ENCODE measurements around the gene EP300.

GRCh38 chr22:41096841-41097240, 4.4 kb downstream of the EP300 start:
- TF ChIP-seq, protein P1, sequence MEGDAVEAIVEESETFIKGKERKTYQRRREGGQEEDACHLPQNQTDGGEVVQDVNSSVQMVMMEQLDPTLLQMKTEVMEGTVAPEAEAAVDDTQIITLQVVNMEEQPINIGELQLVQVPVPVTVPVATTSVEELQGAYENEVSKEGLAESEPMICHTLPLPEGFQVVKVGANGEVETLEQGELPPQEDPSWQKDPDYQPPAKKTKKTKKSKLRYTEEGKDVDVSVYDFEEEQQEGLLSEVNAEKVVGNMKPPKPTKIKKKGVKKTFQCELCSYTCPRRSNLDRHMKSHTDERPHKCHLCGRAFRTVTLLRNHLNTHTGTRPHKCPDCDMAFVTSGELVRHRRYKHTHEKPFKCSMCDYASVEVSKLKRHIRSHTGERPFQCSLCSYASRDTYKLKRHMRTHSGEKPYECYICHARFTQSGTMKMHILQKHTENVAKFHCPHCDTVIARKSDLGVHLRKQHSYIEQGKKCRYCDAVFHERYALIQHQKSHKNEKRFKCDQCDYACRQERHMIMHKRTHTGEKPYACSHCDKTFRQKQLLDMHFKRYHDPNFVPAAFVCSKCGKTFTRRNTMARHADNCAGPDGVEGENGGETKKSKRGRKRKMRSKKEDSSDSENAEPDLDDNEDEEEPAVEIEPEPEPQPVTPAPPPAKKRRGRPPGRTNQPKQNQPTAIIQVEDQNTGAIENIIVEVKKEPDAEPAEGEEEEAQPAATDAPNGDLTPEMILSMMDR (IDR thresholded peaks at IDR 0.05), result no peak
- no peak for TF ChIP-seq POLR2A (IDR thresholded peaks at IDR 0.05)
